Sigmoid colon (tissue), 4 donors: Measurements from ENCODE around the gene ISLR2.

Source experiments
- POLR2AphosphoS5 ChIP-seq, 4 donors: sonication (generic); formaldehyde crosslinking; IDR thresholded peaks; one replicate each; pipeline ENCODE4 v1.6.1; 2017; ENCODE audit warnings: antibody characterized with exemption in 4 of 4
- TF ChIP-seq, protein P1 (sequence below), 4 experiments: fragments of 450-650 bp in 3 of 4; fragments of 200-600 bp in 1 of 4; IDR thresholded peaks; one replicate each; pipeline ENCODE4 v1.5.1; 2016 to 2019; ENCODE audit warnings: antibody characterized with exemption in 4 of 4, mild to moderate bottlenecking in 3 of 4, moderate library complexity in 2 of 4

DNA sequence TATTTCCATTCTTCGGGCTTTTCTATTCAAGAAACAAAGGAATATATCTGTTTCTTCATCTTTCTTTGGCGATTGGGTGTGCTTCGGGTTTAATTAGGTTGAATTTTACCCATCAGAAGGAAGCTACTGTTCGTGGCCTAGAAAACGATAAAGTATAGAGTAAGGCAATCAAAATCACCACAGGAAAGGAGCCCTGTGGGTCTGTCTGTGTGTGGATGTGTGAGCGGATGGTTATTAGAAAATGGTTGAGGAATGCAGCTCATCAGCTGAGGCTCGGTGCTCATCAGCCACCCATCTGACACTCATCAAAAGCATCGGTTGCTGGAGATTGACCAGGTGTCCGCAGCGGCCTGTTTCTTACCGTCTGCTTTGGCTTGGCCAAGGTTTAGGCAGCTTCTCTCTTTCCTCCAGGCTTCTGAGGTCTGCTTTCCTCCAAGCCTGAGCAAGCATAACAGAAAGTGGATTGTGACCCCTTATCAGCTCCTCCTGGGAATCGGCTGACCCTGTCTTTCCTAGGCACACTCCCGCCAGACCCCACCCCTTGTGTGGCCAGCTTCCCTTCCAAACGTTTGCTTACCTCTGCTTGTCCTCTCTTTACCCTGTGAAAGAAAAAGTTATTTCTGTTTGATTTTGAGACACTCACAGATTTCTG lies 25.5 kb downstream of the ISLR2 start:
- TF ChIP-seq POLR2AphosphoS5 (IDR thresholded peaks at IDR 0.05) = no peak
- TF ChIP-seq, protein P1, sequence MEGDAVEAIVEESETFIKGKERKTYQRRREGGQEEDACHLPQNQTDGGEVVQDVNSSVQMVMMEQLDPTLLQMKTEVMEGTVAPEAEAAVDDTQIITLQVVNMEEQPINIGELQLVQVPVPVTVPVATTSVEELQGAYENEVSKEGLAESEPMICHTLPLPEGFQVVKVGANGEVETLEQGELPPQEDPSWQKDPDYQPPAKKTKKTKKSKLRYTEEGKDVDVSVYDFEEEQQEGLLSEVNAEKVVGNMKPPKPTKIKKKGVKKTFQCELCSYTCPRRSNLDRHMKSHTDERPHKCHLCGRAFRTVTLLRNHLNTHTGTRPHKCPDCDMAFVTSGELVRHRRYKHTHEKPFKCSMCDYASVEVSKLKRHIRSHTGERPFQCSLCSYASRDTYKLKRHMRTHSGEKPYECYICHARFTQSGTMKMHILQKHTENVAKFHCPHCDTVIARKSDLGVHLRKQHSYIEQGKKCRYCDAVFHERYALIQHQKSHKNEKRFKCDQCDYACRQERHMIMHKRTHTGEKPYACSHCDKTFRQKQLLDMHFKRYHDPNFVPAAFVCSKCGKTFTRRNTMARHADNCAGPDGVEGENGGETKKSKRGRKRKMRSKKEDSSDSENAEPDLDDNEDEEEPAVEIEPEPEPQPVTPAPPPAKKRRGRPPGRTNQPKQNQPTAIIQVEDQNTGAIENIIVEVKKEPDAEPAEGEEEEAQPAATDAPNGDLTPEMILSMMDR (IDR thresholded peaks at IDR 0.05) = no peak
